ENCODE results near the gene MTG1. TPM values are rescaled to one million over a fixed set of nuclear protein-coding genes. Genes with fewer than 3 reads are reported as not detected.

The MTG1 gene
- polyA plus RNA-seq, 2 donors: 36.7 to 44.4 TPM

GRCh38 chr10:133353202-133353959 lies 40.6 kb upstream of the MTG1 start:
- Histone ChIP-seq H3K4me1 (ENCODE audit: control insufficient read depth in 2 of 2, insufficient read depth in 2 of 2, low read length in 1 of 2) (peaks cover 0 to 11% of the 10 kb centered on the region in 2 donors), H3K4me3 (ENCODE audit: low read depth in 1 of 2, low read length in 2 of 2) (no peak overlapping the region), H3K36me3 (ENCODE audit: control insufficient read depth in 2 of 2, insufficient read depth in 2 of 2, low read length in 1 of 2) (no peaks in the 10 kb centered on the region), H3K27me3 (ENCODE audit: control insufficient read depth in 1 of 2, insufficient read depth in 2 of 2, low read length in 2 of 2) (no peaks in the 10 kb centered on the region), H3K9me3 (ENCODE audit: control insufficient read depth in 2 of 2, insufficient read depth in 1 of 2, low read depth in 1 of 2, low read length in 1 of 2) (no peaks in the 10 kb centered on the region), H3K27ac (ENCODE audit: low read depth in 2 of 2, low read length in 1 of 2) (no peak overlapping the region)
- WGBS, 2 donors: 60 to 72% methylated on average over 16 of the region's 16 CpGs

- peaks cover 0 to 11% of the 10 kb centered on the region in 2 donors for H3K4me1 ChIP-seq (ENCODE audit: control insufficient read depth in 2 of 2, insufficient read depth in 2 of 2, low read length in 1 of 2)
- WGBS, 2 donors: 87% methylated on average over 16 of the region's 16 CpGs
- no peaks in the 10 kb centered on the region for H3K36me3 ChIP-seq (ENCODE audit: control insufficient read depth in 2 of 2, insufficient read depth in 2 of 2, low read length in 1 of 2)
- no peak overlapping the region for H3K4me3 ChIP-seq (ENCODE audit: low read depth in 1 of 2, low read length in 2 of 2)
- H3K27me3 ChIP-seq (ENCODE audit: control insufficient read depth in 1 of 2, insufficient read depth in 2 of 2, low read length in 2 of 2): no peaks in the 10 kb centered on the region
- no peaks in the 10 kb centered on the region for H3K9me3 ChIP-seq (ENCODE audit: control insufficient read depth in 2 of 2, insufficient read depth in 1 of 2, low read depth in 1 of 2, low read length in 1 of 2)
- H3K27ac ChIP-seq (ENCODE audit: low read depth in 2 of 2, low read length in 1 of 2): no peak overlapping the region
These were observed 39.9 kb upstream of the MTG1 start for GRCh38 chr10:133353988-133354605.

- Histone ChIP-seq H3K27me3 (ENCODE audit: control insufficient read depth in 1 of 2, insufficient read depth in 2 of 2, low read length in 2 of 2) (no peaks in the 10 kb centered on the region), H3K27ac (ENCODE audit: low read depth in 2 of 2, low read length in 1 of 2) (no peak overlapping the region), H3K4me1 (ENCODE audit: control insufficient read depth in 2 of 2, insufficient read depth in 2 of 2, low read length in 1 of 2) (peaks cover 0 to 11% of the 10 kb centered on the region in 2 donors), H3K4me3 (ENCODE audit: low read depth in 1 of 2, low read length in 2 of 2) (no peak overlapping the region), H3K36me3 (ENCODE audit: control insufficient read depth in 2 of 2, insufficient read depth in 2 of 2, low read length in 1 of 2) (no peaks in the 10 kb centered on the region), H3K9me3 (ENCODE audit: control insufficient read depth in 2 of 2, insufficient read depth in 1 of 2, low read depth in 1 of 2, low read length in 1 of 2) (no peaks in the 10 kb centered on the region)
- 93 to 94% methylated on average over 14 of the region's 14 CpGs for WGBS, 2 donors
These were observed 39.2 kb upstream of the MTG1 start for GRCh38 chr10:133354672-133355240.

GRCh38 chr10:133355266-133355665 lies 38.7 kb upstream of the MTG1 start:
- no peaks in the 10 kb centered on the region for H3K27me3 ChIP-seq (ENCODE audit: control insufficient read depth in 1 of 2, insufficient read depth in 2 of 2, low read length in 2 of 2)
- no peak overlapping the region for H3K4me3 ChIP-seq (ENCODE audit: low read depth in 1 of 2, low read length in 2 of 2)
- WGBS, 2 donors: 93 to 98% methylated on average over 6 of the region's 6 CpGs
- H3K9me3 ChIP-seq (ENCODE audit: control insufficient read depth in 2 of 2, insufficient read depth in 1 of 2, low read depth in 1 of 2, low read length in 1 of 2): no peaks in the 10 kb centered on the region
- peaks cover 0 to 11% of the 10 kb centered on the region in 2 donors for H3K4me1 ChIP-seq (ENCODE audit: control insufficient read depth in 2 of 2, insufficient read depth in 2 of 2, low read length in 1 of 2)
- H3K27ac ChIP-seq (ENCODE audit: low read depth in 2 of 2, low read length in 1 of 2): no peak overlapping the region
- H3K36me3 ChIP-seq (ENCODE audit: control insufficient read depth in 2 of 2, insufficient read depth in 2 of 2, low read length in 1 of 2): no peaks in the 10 kb centered on the region

- Histone ChIP-seq H3K36me3 (ENCODE audit: control insufficient read depth in 2 of 2, insufficient read depth in 2 of 2, low read length in 1 of 2) (no peaks in the 10 kb centered on the region), H3K9me3 (ENCODE audit: control insufficient read depth in 2 of 2, insufficient read depth in 1 of 2, low read depth in 1 of 2, low read length in 1 of 2) (no peaks in the 10 kb centered on the region), H3K27me3 (ENCODE audit: control insufficient read depth in 1 of 2, insufficient read depth in 2 of 2, low read length in 2 of 2) (no peaks in the 10 kb centered on the region), H3K4me3 (ENCODE audit: low read depth in 1 of 2, low read length in 2 of 2) (no peak overlapping the region), H3K27ac (ENCODE audit: low read depth in 2 of 2, low read length in 1 of 2) (no peak overlapping the region), H3K4me1 (ENCODE audit: control insufficient read depth in 2 of 2, insufficient read depth in 2 of 2, low read length in 1 of 2) (peaks cover 0 to 14% of the 10 kb centered on the region in 2 donors)
- 96% methylated on average over 3 of the region's 3 CpGs for WGBS, 2 donors
These were observed 38.0 kb upstream of the MTG1 start for GRCh38 chr10:133355991-133356390.

- 46 to 49% methylated on average over 25 to 27 of the region's 27 CpGs for WGBS, 2 donors
- no peaks in the 10 kb centered on the region for H3K36me3 ChIP-seq (ENCODE audit: control insufficient read depth in 2 of 2, insufficient read depth in 2 of 2, low read length in 1 of 2)
- H3K4me3 ChIP-seq (ENCODE audit: low read depth in 1 of 2, low read length in 2 of 2): peak overlapping the region; percentile 49 to 64
- H3K27me3 ChIP-seq (ENCODE audit: control insufficient read depth in 1 of 2, insufficient read depth in 2 of 2, low read length in 2 of 2): no peaks in the 10 kb centered on the region
- no peak overlapping the region for H3K27ac ChIP-seq (ENCODE audit: low read depth in 2 of 2, low read length in 1 of 2)
- peaks cover 0 to 14% of the 10 kb centered on the region in 2 donors for H3K4me1 ChIP-seq (ENCODE audit: control insufficient read depth in 2 of 2, insufficient read depth in 2 of 2, low read length in 1 of 2)
- no peaks in the 10 kb centered on the region for H3K9me3 ChIP-seq (ENCODE audit: control insufficient read depth in 2 of 2, insufficient read depth in 1 of 2, low read depth in 1 of 2, low read length in 1 of 2)
These were observed 37.2 kb upstream of the MTG1 start for GRCh38 chr10:133356549-133357284.

- Histone ChIP-seq H3K27me3 (ENCODE audit: control insufficient read depth in 1 of 2, insufficient read depth in 2 of 2, low read length in 2 of 2) (no peaks in the 10 kb centered on the region), H3K4me1 (ENCODE audit: control insufficient read depth in 2 of 2, insufficient read depth in 2 of 2, low read length in 1 of 2) (peaks cover 0 to 14% of the 10 kb centered on the region in 2 donors), H3K9me3 (ENCODE audit: control insufficient read depth in 2 of 2, insufficient read depth in 1 of 2, low read depth in 1 of 2, low read length in 1 of 2) (no peaks in the 10 kb centered on the region), H3K36me3 (ENCODE audit: control insufficient read depth in 2 of 2, insufficient read depth in 2 of 2, low read length in 1 of 2) (peaks cover 0 to 6% of the 10 kb centered on the region in 2 donors), H3K27ac (ENCODE audit: low read depth in 2 of 2, low read length in 1 of 2) (peak within 1 kb of the TSS in 1 of 2 donors; percentile 13), H3K4me3 (ENCODE audit: low read depth in 1 of 2, low read length in 2 of 2) (peak within 1 kb of the TSS; percentile 49 to 64)
- 3 to 4% methylated on average over 61 to 83 of the region's 83 CpGs for WGBS, 2 donors
These were observed 36.4 kb upstream of the MTG1 start, which contains the start of gene FUOM for GRCh38 chr10:133357285-133358161. TSS of gene FUOM (minus strand) at chr10:133358019. CDS start at chr10:133358007, 12 bp downstream.

GRCh38 chr10:133358162-133358924 lies 35.6 kb upstream of the MTG1 start:
- 80 to 84% methylated on average over 39 to 41 of the region's 41 CpGs for WGBS, 2 donors

More at GRCh38 chr10:133358162-133358924, 35.6 kb upstream of the MTG1 start:
- Histone ChIP-seq H3K4me3 (ENCODE audit: low read depth in 1 of 2, low read length in 2 of 2) (no peak overlapping the region), H3K27ac (ENCODE audit: low read depth in 2 of 2, low read length in 1 of 2) (no peak overlapping the region), H3K36me3 (ENCODE audit: control insufficient read depth in 2 of 2, insufficient read depth in 2 of 2, low read length in 1 of 2) (peaks cover 0 to 12% of the 10 kb centered on the region in 2 donors), H3K4me1 (ENCODE audit: control insufficient read depth in 2 of 2, insufficient read depth in 2 of 2, low read length in 1 of 2) (peaks cover 0 to 14% of the 10 kb centered on the region in 2 donors), H3K27me3 (ENCODE audit: control insufficient read depth in 1 of 2, insufficient read depth in 2 of 2, low read length in 2 of 2) (no peaks in the 10 kb centered on the region), H3K9me3 (ENCODE audit: control insufficient read depth in 2 of 2, insufficient read depth in 1 of 2, low read depth in 1 of 2, low read length in 1 of 2) (no peaks in the 10 kb centered on the region)

All from esophagus (tissue), 2 donors.